SK-N-SH (cell line): ENCODE results near the gene RBM19.

ENCODE experiments used
- CHD2 ChIP-seq: fragments of 150-350 bp; IDR thresholded peaks from 2 replicates; pipeline ENCODE4 v1.6.1; 2018; ENCODE audit warnings: low read length; ENCODE audit not compliant: partially characterized antibody
- EZH2phosphoT487 ChIP-seq: fragments of 200-600 bp; sonication (generic); IDR thresholded peaks from 2 replicates; pipeline ENCODE4 v1.6.1; 2017; ENCODE audit warnings: low read depth, mixed run types, mild to moderate bottlenecking, antibody characterized with exemption, moderate library complexity, borderline replicate concordance
- MXI1 ChIP-seq: IDR thresholded peaks from 2 replicates; pipeline ENCODE4 v1.6.1; 2012; ENCODE audit warnings: mild to moderate bottlenecking, low read depth, low read length, improper control_type of control experiment
- NFIC ChIP-seq: IDR thresholded peaks from 2 replicates; pipeline ENCODE4 v1.4.0; 2012; ENCODE audit warnings: borderline replicate concordance
- TAF1 ChIP-seq: IDR thresholded peaks from 2 replicates; pipeline ENCODE4 v1.6.1; 2012; ENCODE audit warnings: low read depth, mild to moderate bottlenecking, low read length, moderate library complexity, borderline replicate concordance
- TF ChIP-seq, protein P1 (sequence below): fragments of 200-600 bp; sonication (generic); IDR thresholded peaks from 2 replicates; pipeline ENCODE4 v1.6.1; 2017; ENCODE audit warnings: antibody characterized with exemption, mild to moderate bottlenecking, moderate library complexity
- TF ChIP-seq, protein P2 (sequence below): IDR thresholded peaks from 2 replicates; pipeline ENCODE4 v1.6.1; 2012; ENCODE audit warnings: mild to moderate bottlenecking, low read depth, low read length, moderate library complexity
- TF ChIP-seq, protein P3 (sequence below): IDR thresholded peaks from 2 replicates; pipeline ENCODE4 v1.4.0; 2012; ENCODE audit warnings: low read depth

DNA sequence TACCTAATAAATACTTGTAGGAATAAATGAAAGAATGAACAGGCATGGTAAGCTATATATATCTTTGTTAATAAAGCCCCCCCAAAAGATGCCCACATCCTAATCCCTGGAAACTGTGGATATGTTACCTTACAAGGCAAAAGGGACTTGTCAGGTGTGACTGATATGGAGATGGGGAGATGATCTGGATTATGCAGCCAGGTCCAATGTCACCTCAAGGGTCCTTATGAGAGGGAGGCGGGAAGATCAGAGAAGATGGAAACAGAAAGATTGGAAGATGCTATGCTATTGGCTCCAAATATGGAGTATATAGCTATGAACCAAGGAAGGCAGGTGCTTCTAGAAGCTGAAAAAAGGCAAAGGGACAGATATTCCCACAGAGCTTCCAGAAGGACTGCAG, 3.4 kb downstream of the RBM19 start:
- TF ChIP-seq, protein P1, sequence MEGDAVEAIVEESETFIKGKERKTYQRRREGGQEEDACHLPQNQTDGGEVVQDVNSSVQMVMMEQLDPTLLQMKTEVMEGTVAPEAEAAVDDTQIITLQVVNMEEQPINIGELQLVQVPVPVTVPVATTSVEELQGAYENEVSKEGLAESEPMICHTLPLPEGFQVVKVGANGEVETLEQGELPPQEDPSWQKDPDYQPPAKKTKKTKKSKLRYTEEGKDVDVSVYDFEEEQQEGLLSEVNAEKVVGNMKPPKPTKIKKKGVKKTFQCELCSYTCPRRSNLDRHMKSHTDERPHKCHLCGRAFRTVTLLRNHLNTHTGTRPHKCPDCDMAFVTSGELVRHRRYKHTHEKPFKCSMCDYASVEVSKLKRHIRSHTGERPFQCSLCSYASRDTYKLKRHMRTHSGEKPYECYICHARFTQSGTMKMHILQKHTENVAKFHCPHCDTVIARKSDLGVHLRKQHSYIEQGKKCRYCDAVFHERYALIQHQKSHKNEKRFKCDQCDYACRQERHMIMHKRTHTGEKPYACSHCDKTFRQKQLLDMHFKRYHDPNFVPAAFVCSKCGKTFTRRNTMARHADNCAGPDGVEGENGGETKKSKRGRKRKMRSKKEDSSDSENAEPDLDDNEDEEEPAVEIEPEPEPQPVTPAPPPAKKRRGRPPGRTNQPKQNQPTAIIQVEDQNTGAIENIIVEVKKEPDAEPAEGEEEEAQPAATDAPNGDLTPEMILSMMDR: no peak
- no peak for TF ChIP-seq TAF1
- TF ChIP-seq CHD2: no peak
- no peak for TF ChIP-seq MXI1
- TF ChIP-seq, protein P2, sequence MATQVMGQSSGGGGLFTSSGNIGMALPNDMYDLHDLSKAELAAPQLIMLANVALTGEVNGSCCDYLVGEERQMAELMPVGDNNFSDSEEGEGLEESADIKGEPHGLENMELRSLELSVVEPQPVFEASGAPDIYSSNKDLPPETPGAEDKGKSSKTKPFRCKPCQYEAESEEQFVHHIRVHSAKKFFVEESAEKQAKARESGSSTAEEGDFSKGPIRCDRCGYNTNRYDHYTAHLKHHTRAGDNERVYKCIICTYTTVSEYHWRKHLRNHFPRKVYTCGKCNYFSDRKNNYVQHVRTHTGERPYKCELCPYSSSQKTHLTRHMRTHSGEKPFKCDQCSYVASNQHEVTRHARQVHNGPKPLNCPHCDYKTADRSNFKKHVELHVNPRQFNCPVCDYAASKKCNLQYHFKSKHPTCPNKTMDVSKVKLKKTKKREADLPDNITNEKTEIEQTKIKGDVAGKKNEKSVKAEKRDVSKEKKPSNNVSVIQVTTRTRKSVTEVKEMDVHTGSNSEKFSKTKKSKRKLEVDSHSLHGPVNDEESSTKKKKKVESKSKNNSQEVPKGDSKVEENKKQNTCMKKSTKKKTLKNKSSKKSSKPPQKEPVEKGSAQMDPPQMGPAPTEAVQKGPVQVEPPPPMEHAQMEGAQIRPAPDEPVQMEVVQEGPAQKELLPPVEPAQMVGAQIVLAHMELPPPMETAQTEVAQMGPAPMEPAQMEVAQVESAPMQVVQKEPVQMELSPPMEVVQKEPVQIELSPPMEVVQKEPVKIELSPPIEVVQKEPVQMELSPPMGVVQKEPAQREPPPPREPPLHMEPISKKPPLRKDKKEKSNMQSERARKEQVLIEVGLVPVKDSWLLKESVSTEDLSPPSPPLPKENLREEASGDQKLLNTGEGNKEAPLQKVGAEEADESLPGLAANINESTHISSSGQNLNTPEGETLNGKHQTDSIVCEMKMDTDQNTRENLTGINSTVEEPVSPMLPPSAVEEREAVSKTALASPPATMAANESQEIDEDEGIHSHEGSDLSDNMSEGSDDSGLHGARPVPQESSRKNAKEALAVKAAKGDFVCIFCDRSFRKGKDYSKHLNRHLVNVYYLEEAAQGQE: no peak
- TF ChIP-seq, protein P3, sequence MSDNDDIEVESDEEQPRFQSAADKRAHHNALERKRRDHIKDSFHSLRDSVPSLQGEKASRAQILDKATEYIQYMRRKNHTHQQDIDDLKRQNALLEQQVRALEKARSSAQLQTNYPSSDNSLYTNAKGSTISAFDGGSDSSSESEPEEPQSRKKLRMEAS: no peak
- TF ChIP-seq EZH2phosphoT487: no peak
- TF ChIP-seq NFIC: no peak
